GM18951 (cell line): ENCODE measurements around the gene ABCC1.
"Not testable (repeated sequence)": the region's sequence is repeated elsewhere in the genome, so short reads cannot be mapped to it uniquely, and the experiment has no call there.

Experiments
- POLR2A ChIP-seq: IDR thresholded peaks from 4 replicates; pipeline ENCODE4 v1.6.1; 2011; ENCODE audit warnings: mild to moderate bottlenecking; ENCODE audit not compliant: insufficient read length, insufficient read depth; ENCODE audit errors: extremely low read depth
- in situ Hi-C: fragments of 300-500 bp; cut with MboI; formaldehyde crosslinking; loops from one replicate; pipeline ENCODE4 v1.12.0; 2022; ENCODE audit warnings: low sequenced_read_pairs, mixed read lengths, inconsistent platforms; ENCODE audit not compliant: unreplicated experiment

ABCC1 gene

DNA sequence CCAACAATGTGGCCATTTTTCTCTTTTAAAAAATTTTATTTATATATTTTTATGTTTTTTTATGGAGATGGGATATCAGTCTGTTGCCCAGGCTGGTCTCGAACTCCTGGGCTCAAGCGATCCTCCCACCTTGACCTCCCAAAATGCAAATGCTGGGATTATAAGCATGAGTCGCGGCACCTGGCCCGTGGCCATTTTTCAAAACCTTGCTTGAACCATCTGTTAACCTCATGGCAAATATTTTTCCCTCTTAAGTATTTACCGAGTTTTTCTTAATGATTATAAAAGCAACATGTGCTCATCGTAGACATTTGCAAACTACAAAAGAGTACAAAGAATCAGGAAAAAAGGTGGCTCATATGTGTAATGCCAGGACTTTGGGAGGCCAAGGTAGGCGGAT is 146.2 kb downstream of the ABCC1 start:
- in situ Hi-C loops = no loop called here
- TF ChIP-seq POLR2A = no peak

DNA sequence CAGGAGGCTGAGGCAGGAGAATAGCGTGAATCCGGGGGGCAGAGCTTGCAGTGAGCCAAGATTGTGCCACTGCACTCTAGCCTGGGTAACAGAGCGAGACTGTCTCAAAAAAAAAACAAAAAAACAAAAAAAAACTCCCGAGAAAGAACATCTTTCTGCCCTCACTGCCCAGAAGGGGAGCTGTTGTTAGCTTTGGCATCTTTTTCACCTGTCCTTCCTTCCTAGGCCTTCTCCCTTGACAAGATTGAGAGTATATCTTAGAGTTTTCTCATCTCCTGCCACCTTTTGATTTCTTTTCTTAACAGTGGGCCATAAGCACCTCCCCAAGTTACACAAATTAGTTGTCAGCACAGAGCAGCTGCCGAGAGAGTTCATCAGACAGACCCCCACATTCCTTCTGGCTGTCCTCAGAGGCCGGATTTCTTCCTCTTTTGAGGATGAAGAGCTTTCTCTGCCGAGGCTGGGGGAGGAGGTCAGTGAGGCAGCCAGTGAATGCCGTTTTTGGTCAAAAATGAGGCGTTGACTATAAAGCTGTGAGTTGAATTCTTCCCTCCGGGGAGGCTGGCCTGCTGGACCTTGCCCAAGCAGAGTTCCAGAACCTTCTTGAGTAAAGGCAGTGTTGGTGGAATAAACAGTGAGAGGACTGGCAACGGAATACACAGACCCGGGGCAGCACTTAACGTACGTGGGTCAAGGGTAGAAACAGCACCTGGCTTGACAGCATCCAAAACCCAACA is 146.9 kb downstream of the ABCC1 start:
- in situ Hi-C loops = no loop called here
- no peak for TF ChIP-seq POLR2A

DNA sequence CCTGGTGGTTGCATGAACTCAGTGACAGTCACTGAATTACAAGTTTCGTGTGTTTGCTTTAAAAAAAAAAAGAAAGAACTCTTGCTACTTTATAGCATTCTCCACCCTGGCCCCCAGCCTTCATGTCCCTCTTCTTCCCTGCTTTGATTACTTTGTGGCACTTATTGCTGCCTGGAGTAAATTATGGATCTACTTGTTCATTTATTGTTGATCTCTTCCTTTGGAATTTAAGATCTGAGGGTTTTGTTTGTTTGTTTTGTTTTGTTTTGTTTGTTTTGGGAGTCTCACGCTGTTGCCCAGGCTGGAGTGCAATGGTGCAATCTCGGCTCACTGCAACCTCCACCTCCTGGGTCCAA is 147.4 kb downstream of the ABCC1 start:
- no peak for TF ChIP-seq POLR2A
- in situ Hi-C loops = no loop called here

DNA sequence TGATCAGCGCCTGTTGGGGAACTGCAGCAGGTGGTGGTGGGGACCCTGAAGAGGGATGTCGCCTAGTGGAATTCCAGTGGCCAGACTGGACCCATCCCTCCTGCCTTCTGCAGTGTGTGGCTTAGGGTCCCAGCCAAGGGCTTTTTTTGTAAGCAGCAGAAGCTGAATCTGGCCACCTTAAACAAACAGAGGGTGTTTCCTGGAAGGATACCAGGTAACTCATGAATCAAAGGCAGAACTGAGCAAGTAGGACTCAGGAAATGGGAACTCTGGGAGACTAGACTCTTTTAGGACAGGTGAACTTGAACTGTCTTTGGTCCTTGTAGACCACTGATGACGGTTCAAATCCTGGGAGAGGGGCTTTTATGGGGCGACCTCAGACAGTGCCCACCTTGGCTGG is 149.9 kb downstream of the ABCC1 start:
- no peak for TF ChIP-seq POLR2A
- in situ Hi-C loops = no loop called here

DNA sequence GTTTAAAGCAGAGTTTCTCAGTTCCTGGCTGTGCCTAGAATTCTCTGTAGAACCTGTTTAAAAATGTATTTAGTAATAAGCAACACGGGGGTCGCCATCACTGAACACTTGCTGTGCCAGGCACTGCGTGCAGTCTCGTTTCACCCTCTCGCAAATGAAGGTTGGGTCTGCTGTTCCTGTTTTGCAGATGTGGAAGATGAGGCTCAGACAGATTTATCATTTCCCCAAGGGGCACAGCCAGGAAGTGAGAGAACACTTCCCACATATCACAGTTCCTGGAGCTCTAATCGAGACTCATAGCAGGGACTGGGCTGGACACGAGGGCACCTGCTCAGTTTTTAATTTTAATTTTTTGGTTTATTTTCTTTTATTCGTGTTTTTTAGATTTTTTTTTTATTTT is 151.2 kb downstream of the ABCC1 start:
- no peak for TF ChIP-seq POLR2A
- in situ Hi-C loops = no loop called here

DNA sequence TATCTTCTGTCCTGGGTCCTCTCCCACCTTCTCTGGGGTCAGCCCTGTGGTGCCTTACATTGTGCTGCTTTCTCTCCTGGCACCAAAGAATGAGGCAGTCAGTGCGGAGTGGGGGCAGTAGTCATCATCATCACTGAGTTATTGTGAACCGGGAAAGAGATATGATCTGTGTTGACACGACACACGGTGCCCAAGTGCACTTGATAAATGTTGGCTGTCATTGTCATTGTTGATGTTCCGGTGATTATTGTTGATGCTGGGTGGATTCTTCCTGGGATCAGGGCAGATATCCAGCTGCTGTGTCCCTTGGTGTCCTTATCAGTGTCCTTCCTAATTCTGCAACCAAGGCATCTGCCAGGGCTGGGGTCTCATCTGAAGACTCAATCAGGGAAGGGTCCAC is 152.2 kb downstream of the ABCC1 start:
- no peak for TF ChIP-seq POLR2A
- in situ Hi-C loops = no loop called here

DNA sequence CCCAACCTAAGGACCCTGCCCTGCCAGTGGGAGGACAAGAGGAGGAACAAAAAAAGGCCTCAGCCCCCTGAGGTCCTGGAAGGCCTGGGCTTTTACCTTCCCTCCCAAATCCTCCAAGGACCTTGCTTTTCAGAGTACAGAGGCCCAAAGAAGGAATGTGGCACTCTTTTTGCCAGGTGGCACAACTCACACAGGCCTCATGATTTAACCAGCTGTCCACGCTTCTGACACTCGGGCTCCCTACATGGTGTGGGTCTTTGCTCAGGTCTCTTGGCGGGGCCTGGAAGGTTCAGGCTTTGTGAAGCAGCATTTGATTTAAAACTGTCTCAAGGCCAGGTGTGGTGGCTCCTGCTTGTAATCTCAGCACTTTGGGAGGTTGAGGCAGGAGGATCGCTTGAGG is 153.3 kb downstream of the ABCC1 start:
- no peak for TF ChIP-seq POLR2A

DNA sequence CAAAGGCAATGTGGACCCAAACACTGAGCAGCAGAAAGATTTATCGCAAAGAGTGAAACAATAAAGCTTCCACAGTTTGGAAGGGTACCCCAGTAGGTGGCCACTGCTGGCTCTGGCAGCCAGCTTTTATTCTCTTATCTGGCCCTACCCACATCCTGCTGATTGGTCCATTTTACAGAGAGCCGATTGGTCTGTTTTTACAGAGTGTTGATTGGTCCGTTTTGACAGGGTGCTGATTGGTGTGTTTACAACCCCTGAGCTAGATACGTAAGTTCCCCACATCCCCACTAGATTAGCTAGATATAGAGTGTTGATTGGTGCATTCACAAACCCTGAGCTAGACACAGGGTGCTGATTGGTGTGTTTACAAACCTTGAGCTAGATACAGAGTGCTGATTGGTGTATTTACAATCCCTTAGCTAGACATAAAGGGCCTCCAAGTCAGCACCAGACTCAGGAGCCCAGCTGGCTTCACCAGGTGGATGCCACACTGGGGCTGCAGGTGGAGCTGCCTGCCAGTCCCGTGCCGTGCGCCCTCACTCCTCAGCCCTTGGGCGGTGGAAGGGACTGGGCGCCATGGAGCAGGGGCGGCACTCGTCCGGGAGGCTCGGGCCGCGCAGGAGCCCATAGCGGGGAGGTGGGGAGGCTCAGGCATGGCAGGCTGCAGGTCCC is 154.9 kb downstream of the ABCC1 start:
- in situ Hi-C loops = not testable (repeated sequence)

More for the DNA sequence above, 153.3 kb downstream of the ABCC1 start:
- in situ Hi-C loops = no loop called here

DNA sequence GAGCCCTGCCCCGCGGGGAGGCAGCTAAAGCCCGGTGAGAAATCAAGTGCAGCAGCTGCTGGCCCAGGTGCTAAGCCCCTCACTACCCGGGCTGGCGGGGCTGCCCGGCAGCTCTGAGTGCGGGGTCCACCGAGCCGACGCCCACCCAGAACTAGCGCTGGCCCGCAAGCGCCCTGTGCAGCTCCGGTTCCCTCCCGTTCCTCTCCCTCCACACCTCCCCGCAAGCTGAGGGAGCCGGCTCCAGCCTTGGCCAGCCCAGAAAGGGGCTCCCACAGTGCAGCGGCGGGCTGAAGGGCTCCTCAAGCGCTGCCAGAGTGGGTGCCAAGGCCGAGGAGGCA is 155.4 kb downstream of the ABCC1 start:
- in situ Hi-C loops = not testable (repeated sequence)

DNA sequence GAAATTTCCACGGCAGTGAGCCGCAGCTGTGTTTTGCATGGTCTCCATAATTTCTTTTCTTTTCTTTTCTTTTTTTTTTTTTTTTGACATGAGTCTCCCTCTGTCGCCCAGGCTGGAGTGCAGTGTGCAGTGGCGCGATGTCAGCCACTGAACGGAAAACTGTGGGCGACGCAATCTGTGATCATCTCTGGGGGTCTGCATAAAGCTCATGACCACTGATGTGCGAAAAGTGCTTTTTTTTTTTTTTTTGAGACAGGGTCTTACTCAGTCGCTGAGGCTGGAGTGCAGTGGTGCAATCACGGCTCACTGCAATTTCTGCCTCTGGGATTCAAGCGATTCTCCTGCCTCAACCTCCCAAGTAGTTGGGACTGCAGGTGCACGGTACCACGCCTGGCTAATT is 156.2 kb downstream of the ABCC1 start:
- in situ Hi-C loops = no loop called here
- TF ChIP-seq POLR2A = no peak

DNA sequence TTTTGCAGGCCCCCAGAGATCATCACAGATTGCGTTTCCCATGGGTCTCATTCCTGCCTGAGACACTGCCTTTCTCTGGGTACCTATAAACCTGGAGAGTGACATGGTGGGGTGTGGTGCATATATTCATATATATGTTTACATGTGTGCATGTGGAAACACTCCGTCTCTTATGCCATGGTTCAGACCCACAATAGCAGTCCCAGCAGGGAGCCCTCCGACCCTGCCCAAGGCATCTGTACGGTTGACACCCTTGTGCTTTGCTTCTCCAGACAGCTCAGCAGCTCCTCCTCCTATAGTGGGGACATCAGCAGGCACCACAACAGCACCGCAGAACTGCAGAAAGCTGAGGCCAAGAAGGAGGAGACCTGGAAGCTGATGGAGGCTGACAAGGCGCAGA is 157.1 kb downstream of the ABCC1 start:
- no peak for TF ChIP-seq POLR2A
- in situ Hi-C loops = no loop called here

DNA sequence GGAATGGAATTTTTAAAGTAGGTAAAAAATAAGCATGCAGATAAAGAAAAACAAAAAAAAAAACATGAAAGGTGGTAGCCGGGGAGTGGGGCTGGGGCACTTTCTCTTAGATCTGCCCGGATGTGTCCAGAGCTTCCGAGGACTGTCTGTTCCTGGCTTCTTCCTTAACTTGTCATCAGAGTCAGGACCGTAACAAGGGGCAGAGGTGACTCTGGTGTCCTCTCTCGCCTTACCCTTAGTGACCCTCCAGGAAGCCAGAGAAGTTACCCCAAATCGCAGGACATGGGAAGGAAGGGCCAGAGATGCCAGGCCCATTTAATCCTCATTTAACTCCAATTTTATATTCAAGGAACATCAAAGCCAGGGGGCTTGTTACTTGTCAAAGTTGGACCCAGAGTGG is 158.4 kb downstream of the ABCC1 start:
- in situ Hi-C loops = no loop called here

DNA sequence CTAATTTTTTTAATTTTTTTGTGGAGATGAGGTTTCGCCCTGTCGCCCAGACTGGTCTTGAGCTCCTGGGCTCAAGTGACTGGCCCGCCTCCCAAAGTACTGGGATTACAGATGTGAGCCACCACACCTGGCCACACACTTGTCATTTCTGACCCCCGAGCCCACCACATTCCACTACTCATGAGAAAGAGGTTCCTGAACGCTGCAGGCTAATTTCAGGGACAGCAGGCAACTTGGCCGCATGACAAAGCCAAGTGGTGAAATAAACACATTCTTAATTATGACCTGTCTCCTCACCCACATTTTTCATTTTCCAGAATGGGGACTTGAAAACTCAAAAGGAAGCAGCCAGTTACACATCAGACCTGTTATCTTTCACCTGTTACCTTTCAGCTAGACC is 159.3 kb downstream of the ABCC1 start:
- in situ Hi-C loops = no loop called here

More for the DNA sequence above, 158.4 kb downstream of the ABCC1 start:
- no peak for TF ChIP-seq POLR2A

DNA sequence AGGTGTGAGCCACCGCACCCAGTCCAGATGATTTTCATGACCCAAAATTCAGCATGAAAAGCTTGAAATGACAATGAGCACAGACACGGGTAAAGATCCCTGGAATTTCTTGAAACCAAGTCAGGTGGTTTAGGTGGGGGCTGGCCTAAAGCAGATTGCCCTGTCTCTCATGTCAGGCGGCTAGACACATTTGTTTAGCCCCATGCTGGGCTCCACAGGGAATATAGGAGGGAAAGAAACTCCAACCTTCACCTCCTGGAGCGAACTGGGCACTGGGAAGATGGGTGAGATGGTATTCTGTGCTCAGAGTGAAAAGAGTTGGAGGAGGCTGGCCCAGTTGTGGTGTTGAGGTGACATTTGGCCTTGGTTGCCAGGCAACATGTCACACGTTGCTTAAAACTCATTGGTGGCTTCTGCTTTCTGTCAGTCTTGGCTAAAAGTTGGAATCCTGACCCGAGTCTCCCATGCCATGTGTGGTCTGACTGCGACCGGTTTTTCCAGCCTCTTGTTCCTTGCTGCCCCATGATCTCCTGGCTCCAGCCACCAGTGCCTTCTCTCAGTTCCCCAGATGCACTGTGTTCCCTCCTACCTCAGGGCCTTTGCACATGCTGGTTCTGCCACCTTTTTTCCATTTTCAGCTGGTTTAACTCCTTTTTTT is 160.2 kb downstream of the ABCC1 start:
- in situ Hi-C loops = no loop called here
- TF ChIP-seq POLR2A = no peak

More for the DNA sequence above, 159.3 kb downstream of the ABCC1 start:
- no peak for TF ChIP-seq POLR2A

DNA sequence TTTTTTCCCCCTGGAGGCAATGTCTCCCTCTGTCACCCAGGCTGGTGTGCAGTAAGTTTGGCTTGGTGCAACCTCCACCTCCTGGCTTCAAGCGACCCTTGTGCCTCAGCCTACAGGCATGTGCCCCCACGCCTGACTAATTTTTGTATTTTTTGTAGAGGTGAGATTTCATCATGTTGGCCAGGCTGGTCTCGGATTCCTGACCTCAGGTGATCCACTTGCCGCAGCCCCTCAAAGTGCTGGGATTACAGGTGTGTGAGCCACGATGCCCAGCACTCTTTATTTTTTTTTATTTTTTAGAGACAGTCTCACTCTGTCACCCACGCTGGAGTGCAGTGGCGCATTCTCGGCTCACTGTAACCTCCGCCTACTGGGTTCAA is 160.7 kb downstream of the ABCC1 start:
- in situ Hi-C loops = no loop called here
- TF ChIP-seq POLR2A = no peak

DNA sequence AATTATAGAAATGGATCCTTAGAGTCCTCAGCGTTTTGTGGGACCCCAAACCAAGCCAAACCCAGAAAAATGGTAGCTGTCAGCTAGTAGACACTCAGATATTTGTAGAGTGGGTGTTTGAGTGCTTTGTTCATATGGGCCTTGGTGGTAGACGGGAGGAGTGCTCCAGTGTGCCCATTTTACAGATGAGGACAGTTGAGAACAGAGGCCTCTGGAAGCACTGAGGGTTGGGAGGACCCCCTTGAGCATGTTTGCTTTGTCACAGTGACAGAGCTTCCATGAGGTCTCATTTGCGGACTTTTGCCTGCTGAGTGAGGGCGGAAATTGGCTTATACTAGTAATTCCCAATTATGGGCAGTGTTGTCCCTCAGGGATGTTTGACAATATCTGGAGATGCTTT is 162.2 kb downstream of the ABCC1 start:
- TF ChIP-seq POLR2A = no peak
- in situ Hi-C loops = no loop called here
